CD4-positive, alpha-beta T cell (primary cell): ENCODE results near the gene CFL1. TPM values are rescaled to one million over a fixed set of nuclear protein-coding genes. Genes with fewer than 3 reads are reported as not detected.

Experiments used
- ATAC-seq: fragments of 200-7000 bp; cut with Tn5 transposase; one replicate; pipeline ENCODE4 v1.10.0; 2022; ENCODE audit warnings: mild to moderate bottlenecking; ENCODE audit not compliant: poor library complexity
- CTCF ChIA-PET: fragments of 350-600 bp; sonication (Branson Sonifier 250); formaldehyde crosslinking; loops from one replicate; lab custom pipeline; 2021; ENCODE audit warnings: antibody characterized with exemption, inconsistent platforms; lab: Charles Lee
- POLR2A ChIA-PET: fragments of 350-600 bp; sonication (Branson Sonifier 250); formaldehyde crosslinking; loops from one replicate; lab custom pipeline; 2021; ENCODE audit warnings: antibody characterized with exemption, inconsistent platforms; lab: Charles Lee
- DNase-seq, 14 experiments: peaks; one replicate each; pipeline ENCODE4 v3.0.0-alpha.2; 2013 to 2020; ENCODE audit warnings: mixed read lengths in 2 of 14
- H3K27ac ChIP-seq, 2 donors: one replicate each; pipeline versions ENCODE4 v1.5.1 to v1.7.0; 2013; ENCODE audit warnings: low read length in 2 of 2, low read depth in 1 of 2, mild to moderate bottlenecking in 1 of 2
- H3K27me3 ChIP-seq, 2 experiments: 1 replicate in 1 of 2; 2 replicates in 1 of 2; pipeline versions ENCODE4 v1.6.1 to v1.7.0; 2013; ENCODE audit warnings: low read length in 2 of 2, control low read depth in 1 of 2, mild to moderate bottlenecking in 1 of 2, moderate library complexity in 1 of 2; ENCODE audit not compliant: insufficient read depth in 2 of 2, control insufficient read depth in 1 of 2
- H3K36me3 ChIP-seq: one replicate; pipeline ENCODE4 v1.6.1; 2013; ENCODE audit warnings: low read length, control low read depth; ENCODE audit not compliant: insufficient read depth
- H3K4me1 ChIP-seq: one replicate; pipeline ENCODE4 v1.6.1; 2013; ENCODE audit warnings: low read length, control low read depth; ENCODE audit not compliant: insufficient read depth
- H3K4me3 ChIP-seq: one replicate; pipeline ENCODE4 v1.5.1; 2013; ENCODE audit warnings: mild to moderate bottlenecking, low read length, moderate library complexity
- H3K9me3 ChIP-seq, 2 experiments: 1 replicate in 1 of 2; 2 replicates in 1 of 2; pipeline versions ENCODE4 v1.6.1 to v1.7.0; 2013; ENCODE audit warnings: low read length in 2 of 2, mild to moderate bottlenecking in 2 of 2, control low read depth in 1 of 2, moderate library complexity in 1 of 2; ENCODE audit not compliant: control insufficient read depth in 1 of 2, insufficient read depth in 1 of 2
- H3K27ac Mint-ChIP-seq: one replicate; pipeline ENCODE4 v1.8.0; 2020; ENCODE audit warnings: mixed read lengths
- H3K27me3 Mint-ChIP-seq: one replicate; pipeline ENCODE4 v1.8.0; 2021; ENCODE audit warnings: mixed read lengths
- H3K36me3 Mint-ChIP-seq: one replicate; pipeline ENCODE4 v1.8.0; 2021; ENCODE audit warnings: low read depth, mixed read lengths
- H3K4me1 Mint-ChIP-seq: one replicate; pipeline ENCODE4 v1.8.0; 2021; ENCODE audit warnings: low read depth, mixed read lengths
- H3K4me3 Mint-ChIP-seq: one replicate; pipeline ENCODE4 v1.8.0; 2020; ENCODE audit warnings: mild to moderate bottlenecking, mixed read lengths
- H3K9me3 Mint-ChIP-seq: one replicate; pipeline ENCODE4 v1.8.0; 2020; ENCODE audit warnings: mixed read lengths
- intact Hi-C, 2 experiments: fragments of 100-400 bp; cut with DNase I in 1 of 2; cut with micrococcal nuclease in 1 of 2; formaldehyde crosslinking; loops; one replicate each; pipeline versions ENCODE4 v1.15.1 to v1.9.0; 2023 to 2025; cut with DNase I, micrococcal nuclease
- total RNA-seq, 174 experiments: library from RNA in 2 of 174; stranded (reverse) in 2 of 174; gene quantifications; one replicate each; pipeline ENCODE4 v1.2.3 and lab custom pipeline; 2021 to 2026
- TF ChIP-seq, protein P1 (sequence below): fragments of 200-600 bp; IDR thresholded peaks from one replicate; pipeline ENCODE4 v1.8.0; 2022; ENCODE audit warnings: antibody characterized with exemption, mild to moderate bottlenecking

The CFL1 gene
- total RNA-seq, 2 experiments from 2014 or later: 322 to 331 TPM

DNA sequence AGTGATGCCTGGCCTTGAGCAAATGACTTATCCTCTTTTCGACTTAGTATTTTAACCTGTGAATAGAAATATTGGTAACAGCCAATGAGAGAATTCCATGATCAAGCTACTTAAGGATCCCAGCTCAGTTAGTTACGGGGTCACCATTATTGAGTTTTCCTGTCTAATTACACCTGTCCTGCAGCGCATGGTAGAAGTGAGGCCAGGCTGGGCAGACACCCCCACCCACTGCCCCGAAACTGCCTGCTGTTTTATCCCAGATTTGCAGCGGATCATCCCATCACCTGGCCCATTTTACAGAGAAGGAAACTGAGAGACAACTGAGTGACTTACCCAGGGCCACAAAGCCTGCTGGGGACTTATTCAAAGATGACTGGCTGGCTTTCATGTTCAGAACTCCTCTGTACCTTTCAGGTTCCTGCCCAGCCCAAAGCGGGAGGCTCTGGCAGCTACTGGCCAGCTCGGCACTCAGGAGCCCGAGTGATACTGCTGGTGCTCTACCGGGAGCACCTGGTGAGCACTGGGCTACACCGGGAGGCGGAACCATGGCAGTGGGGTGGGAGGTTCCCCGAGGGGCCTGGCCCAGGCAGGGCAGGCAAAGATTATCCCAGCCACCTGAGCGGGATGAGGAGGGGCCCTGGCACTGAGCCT lies 3.7 kb upstream of the CFL1 start:
- POLR2A ChIA-PET: interaction anchor here (1.2 to 5.8 kb wide), 7 partner anchors 10 to 150 kb away, joined by 3 to 248 read pairs (median 37); partner anchors contain the start of genes BANF1, CCDC85B, EFEMP2 and EIF1AD
- no peaks in the 10 kb centered on the region for H3K9me3 Mint-ChIP-seq

DNA sequence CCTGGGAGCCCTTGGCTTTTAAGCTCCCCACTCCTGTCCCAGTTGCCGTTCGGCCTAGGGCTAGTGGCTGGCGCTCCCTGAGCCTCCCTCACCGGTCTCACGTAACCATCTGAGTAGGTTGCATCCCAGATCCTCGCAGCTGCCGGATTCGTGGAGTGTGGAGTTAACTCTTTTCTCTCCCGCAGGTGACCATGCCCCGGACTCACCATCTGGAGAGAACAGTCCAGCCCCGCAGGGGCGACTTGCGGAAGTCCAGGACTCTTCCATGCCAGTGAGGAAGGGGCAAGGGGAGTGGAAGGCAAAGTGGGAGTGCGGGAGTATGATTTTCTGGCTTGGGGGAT lies 3.2 kb upstream of the CFL1 start:
- peak overlapping the region; percentile 94 for H3K4me3 Mint-ChIP-seq

More for the DNA sequence above, 3.7 kb upstream of the CFL1 start:
- Histone ChIP-seq H3K9me3 (no peaks in the 10 kb centered on the region), H3K4me3 (peak overlapping the region; percentile 90), H3K27ac (peak overlapping the region in 1 of 2 donors; percentile 5), H3K27me3 (no peaks in the 10 kb centered on the region), H3K36me3 (peaks cover 52% of the 10 kb centered on the region), H3K4me1 (peaks cover 55% of the 10 kb centered on the region)
- peaks cover 82% of the 10 kb centered on the region for H3K36me3 Mint-ChIP-seq
- TF ChIP-seq, protein P1, sequence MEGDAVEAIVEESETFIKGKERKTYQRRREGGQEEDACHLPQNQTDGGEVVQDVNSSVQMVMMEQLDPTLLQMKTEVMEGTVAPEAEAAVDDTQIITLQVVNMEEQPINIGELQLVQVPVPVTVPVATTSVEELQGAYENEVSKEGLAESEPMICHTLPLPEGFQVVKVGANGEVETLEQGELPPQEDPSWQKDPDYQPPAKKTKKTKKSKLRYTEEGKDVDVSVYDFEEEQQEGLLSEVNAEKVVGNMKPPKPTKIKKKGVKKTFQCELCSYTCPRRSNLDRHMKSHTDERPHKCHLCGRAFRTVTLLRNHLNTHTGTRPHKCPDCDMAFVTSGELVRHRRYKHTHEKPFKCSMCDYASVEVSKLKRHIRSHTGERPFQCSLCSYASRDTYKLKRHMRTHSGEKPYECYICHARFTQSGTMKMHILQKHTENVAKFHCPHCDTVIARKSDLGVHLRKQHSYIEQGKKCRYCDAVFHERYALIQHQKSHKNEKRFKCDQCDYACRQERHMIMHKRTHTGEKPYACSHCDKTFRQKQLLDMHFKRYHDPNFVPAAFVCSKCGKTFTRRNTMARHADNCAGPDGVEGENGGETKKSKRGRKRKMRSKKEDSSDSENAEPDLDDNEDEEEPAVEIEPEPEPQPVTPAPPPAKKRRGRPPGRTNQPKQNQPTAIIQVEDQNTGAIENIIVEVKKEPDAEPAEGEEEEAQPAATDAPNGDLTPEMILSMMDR: no peak
- DNase-seq (peak in 3 of 14 experiments; percentile 3 to 27 (median 18)), ATAC-seq (no peak)
- intact Hi-C loops: no loop called here
- peak overlapping the region; percentile 94 for H3K4me3 Mint-ChIP-seq
- CTCF ChIA-PET: interaction anchor here (0.5 to 5.2 kb wide), 4 partner anchors 23 to 150 kb away, joined by 4 to 80 read pairs (median 22); partner anchors contain the start of genes CCDC85B, FIBP and KAT5
- H3K27ac Mint-ChIP-seq: peak overlapping the region; percentile 94
- H3K4me1 Mint-ChIP-seq: peaks cover 36% of the 10 kb centered on the region
- no peaks in the 10 kb centered on the region for H3K27me3 Mint-ChIP-seq

More for the DNA sequence above, 3.2 kb upstream of the CFL1 start:
- DNase-seq: no peak
- Mint-ChIP-seq H3K27ac (peak overlapping the region; percentile 94), H3K36me3 (peaks cover 84% of the 10 kb centered on the region), H3K27me3 (no peaks in the 10 kb centered on the region), H3K9me3 (no peaks in the 10 kb centered on the region), H3K4me1 (peaks cover 41% of the 10 kb centered on the region)
- Histone ChIP-seq H3K9me3 (no peaks in the 10 kb centered on the region), H3K4me3 (peak overlapping the region; percentile 90), H3K27ac (peak overlapping the region; percentile 5 to 92), H3K36me3 (peaks cover 52% of the 10 kb centered on the region), H3K27me3 (no peaks in the 10 kb centered on the region), H3K4me1 (peaks cover 60% of the 10 kb centered on the region)
- intact Hi-C loops: no loop called here
- POLR2A ChIA-PET: interaction anchor here (1.2 to 5.8 kb wide), 11 partner anchors 10 to 246 kb away, joined by 3 to 248 read pairs (median 33); partner anchors contain the start of genes BANF1, CCDC85B, EFEMP2 and EIF1AD
- CTCF ChIA-PET: interaction anchor here (0.5 to 5.2 kb wide), 4 partner anchors 23 to 149 kb away, joined by 4 to 80 read pairs (median 22); partner anchors contain the start of genes CCDC85B, FIBP and KAT5
- TF ChIP-seq, protein P1: no peak
- no peak for ATAC-seq
